ENCODE data around the gene RAB11FIP4.

RAB11FIP4 gene

DNA sequence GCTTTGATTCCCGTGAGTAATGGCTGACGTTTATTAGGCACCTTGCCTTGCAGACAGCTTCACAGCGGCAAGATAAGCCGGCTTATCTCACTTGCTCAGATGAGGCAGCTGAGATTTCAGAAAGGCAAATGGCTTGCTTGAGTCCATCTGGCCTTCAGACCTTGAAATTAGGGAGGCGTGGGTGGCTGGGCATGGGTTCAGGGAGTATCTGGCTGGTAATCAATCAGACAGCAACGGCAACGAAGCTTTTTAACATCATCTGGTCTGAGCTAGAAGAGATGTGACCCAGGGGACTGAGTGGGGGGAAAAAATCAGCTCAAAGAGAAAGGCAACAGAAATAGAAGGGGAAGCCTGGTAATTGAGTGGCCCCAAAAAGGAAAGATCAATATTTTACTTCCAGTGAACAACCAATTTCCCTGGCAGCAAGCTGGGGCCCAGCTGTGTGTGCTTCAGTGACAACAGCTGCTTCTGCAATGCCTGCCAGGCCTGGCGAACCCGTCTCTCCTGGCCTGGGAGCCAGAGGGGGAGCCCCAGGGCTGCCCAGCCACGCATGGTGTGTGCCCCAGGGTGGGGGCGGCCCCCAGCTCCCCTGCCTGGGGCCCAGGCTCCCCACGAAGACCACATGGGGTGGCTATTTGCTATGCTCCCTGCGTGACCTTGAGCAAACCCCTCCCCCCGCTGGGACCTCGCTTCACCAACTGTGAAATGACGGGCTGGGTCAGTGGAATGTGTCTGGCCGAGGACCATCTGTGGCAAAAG, 34.0 kb downstream of the RAB11FIP4 start (continued):
- TF ChIP-seq KLF16 (tag by site-specific recombination; IDR thresholded peaks at IDR 0.05) (no peak), KLF1 (tag by site-specific recombination; IDR thresholded peaks at IDR 0.05) (no peak), ZNF600 (tag by site-specific recombination; IDR thresholded peaks at IDR 0.05) (no peak), ZNF175 (tag by site-specific recombination; IDR thresholded peaks at IDR 0.05) (no peak), ZFHX2 (tag by site-specific recombination; conservative IDR thresholded peaks at IDR 0.05) (0 out of 2 replicates have a peak, but pooled peaks have one; percentile 11), TCF7L2 (IDR thresholded peaks at IDR 0.05; ENCODE audit: borderline replicate concordance, low read depth, low read length) (peak; percentile 75; the same call in 1 of the 2 replicates), RBAK (tag by site-specific recombination; IDR thresholded peaks at IDR 0.05) (no peak), EGR2 (tag by site-specific recombination; IDR thresholded peaks at IDR 0.05; ENCODE audit: low read depth) (no peak), SP2 (tag by site-specific recombination; IDR thresholded peaks at IDR 0.05) (no peak), ZNF629 (tag by site-specific recombination; IDR thresholded peaks at IDR 0.05) (no peak), ZNF473 (tag by site-specific recombination; IDR thresholded peaks at IDR 0.05) (no peak), ZNF350 (tag by site-specific recombination; IDR thresholded peaks at IDR 0.05) (no peak), GLIS1 (tag by site-specific recombination; IDR thresholded peaks at IDR 0.05) (peak; percentile 40; the same call in 1 of the 2 replicates), GLIS2 (tag by site-specific recombination; IDR thresholded peaks at IDR 0.05) (peak; percentile 53; the same call in 1 of the 2 replicates), ZIC2 (tag by site-specific recombination; IDR thresholded peaks at IDR 0.05) (peak; percentile 95)
- TF ChIP-seq, protein P1, sequence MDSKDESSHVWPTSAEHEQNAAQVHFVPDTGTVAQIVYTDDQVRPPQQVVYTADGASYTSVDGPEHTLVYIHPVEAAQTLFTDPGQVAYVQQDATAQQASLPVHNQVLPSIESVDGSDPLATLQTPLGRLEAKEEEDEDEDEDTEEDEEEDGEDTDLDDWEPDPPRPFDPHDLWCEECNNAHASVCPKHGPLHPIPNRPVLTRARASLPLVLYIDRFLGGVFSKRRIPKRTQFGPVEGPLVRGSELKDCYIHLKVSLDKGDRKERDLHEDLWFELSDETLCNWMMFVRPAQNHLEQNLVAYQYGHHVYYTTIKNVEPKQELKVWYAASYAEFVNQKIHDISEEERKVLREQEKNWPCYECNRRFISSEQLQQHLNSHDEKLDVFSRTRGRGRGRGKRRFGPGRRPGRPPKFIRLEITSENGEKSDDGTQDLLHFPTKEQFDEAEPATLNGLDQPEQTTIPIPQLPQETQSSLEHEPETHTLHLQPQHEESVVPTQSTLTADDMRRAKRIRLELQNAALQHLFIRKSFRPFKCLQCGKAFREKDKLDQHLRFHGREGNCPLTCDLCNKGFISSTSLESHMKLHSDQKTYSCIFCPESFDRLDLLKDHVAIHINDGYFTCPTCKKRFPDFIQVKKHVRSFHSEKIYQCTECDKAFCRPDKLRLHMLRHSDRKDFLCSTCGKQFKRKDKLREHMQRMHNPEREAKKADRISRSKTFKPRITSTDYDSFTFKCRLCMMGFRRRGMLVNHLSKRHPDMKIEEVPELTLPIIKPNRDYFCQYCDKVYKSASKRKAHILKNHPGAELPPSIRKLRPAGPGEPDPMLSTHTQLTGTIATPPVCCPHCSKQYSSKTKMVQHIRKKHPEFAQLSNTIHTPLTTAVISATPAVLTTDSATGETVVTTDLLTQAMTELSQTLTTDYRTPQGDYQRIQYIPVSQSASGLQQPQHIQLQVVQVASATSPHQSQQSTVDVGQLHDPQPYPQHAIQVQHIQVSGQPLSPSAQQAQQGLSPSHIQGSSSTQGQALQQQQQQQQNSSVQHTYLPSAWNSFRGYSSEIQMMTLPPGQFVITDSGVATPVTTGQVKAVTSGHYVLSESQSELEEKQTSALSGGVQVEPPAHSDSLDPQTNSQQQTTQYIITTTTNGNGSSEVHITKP (tag by site-specific recombination; IDR thresholded peaks at IDR 0.05): no peak
- TF ChIP-seq, protein P2, sequence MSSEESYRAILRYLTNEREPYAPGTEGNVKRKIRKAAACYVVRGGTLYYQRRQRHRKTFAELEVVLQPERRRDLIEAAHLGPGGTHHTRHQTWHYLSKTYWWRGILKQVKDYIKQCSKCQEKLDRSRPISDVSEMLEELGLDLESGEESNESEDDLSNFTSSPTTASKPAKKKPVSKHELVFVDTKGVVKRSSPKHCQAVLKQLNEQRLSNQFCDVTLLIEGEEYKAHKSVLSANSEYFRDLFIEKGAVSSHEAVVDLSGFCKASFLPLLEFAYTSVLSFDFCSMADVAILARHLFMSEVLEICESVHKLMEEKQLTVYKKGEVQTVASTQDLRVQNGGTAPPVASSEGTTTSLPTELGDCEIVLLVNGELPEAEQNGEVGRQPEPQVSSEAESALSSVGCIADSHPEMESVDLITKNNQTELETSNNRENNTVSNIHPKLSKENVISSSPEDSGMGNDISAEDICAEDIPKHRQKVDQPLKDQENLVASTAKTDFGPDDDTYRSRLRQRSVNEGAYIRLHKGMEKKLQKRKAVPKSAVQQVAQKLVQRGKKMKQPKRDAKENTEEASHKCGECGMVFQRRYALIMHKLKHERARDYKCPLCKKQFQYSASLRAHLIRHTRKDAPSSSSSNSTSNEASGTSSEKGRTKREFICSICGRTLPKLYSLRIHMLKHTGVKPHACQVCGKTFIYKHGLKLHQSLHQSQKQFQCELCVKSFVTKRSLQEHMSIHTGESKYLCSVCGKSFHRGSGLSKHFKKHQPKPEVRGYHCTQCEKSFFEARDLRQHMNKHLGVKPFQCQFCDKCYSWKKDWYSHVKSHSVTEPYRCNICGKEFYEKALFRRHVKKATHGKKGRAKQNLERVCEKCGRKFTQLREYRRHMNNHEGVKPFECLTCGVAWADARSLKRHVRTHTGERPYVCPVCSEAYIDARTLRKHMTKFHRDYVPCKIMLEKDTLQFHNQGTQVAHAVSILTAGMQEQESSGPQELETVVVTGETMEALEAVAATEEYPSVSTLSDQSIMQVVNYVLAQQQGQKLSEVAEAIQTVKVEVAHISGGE (tag by site-specific recombination; conservative IDR thresholded peaks at IDR 0.05; ENCODE audit: low read depth): no peak
- TF ChIP-seq, protein P3, sequence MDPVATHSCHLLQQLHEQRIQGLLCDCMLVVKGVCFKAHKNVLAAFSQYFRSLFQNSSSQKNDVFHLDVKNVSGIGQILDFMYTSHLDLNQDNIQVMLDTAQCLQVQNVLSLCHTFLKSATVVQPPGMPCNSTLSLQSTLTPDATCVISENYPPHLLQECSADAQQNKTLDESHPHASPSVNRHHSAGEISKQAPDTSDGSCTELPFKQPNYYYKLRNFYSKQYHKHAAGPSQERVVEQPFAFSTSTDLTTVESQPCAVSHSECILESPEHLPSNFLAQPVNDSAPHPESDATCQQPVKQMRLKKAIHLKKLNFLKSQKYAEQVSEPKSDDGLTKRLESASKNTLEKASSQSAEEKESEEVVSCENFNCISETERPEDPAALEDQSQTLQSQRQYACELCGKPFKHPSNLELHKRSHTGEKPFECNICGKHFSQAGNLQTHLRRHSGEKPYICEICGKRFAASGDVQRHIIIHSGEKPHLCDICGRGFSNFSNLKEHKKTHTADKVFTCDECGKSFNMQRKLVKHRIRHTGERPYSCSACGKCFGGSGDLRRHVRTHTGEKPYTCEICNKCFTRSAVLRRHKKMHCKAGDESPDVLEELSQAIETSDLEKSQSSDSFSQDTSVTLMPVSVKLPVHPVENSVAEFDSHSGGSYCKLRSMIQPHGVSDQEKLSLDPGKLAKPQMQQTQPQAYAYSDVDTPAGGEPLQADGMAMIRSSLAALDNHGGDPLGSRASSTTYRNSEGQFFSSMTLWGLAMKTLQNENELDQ (tag by site-specific recombination; IDR thresholded peaks at IDR 0.05; ENCODE audit: low read depth): no peak
- TF ChIP-seq, protein P4, sequence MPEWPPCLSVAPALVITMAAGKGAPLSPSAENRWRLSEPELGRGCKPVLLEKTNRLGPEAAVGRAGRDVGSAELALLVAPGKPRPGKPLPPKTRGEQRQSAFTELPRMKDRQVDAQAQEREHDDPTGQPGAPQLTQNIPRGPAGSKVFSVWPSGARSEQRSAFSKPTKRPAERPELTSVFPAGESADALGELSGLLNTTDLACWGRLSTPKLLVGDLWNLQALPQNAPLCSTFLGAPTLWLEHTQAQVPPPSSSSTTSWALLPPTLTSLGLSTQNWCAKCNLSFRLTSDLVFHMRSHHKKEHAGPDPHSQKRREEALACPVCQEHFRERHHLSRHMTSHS (tag by site-specific recombination; IDR thresholded peaks at IDR 0.05): no peak
- TF ChIP-seq, protein P5, sequence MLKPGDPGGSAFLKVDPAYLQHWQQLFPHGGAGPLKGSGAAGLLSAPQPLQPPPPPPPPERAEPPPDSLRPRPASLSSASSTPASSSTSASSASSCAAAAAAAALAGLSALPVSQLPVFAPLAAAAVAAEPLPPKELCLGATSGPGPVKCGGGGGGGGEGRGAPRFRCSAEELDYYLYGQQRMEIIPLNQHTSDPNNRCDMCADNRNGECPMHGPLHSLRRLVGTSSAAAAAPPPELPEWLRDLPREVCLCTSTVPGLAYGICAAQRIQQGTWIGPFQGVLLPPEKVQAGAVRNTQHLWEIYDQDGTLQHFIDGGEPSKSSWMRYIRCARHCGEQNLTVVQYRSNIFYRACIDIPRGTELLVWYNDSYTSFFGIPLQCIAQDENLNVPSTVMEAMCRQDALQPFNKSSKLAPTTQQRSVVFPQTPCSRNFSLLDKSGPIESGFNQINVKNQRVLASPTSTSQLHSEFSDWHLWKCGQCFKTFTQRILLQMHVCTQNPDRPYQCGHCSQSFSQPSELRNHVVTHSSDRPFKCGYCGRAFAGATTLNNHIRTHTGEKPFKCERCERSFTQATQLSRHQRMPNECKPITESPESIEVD (tag by site-specific recombination; IDR thresholded peaks at IDR 0.05): no peak
- TF ChIP-seq, protein P6, sequence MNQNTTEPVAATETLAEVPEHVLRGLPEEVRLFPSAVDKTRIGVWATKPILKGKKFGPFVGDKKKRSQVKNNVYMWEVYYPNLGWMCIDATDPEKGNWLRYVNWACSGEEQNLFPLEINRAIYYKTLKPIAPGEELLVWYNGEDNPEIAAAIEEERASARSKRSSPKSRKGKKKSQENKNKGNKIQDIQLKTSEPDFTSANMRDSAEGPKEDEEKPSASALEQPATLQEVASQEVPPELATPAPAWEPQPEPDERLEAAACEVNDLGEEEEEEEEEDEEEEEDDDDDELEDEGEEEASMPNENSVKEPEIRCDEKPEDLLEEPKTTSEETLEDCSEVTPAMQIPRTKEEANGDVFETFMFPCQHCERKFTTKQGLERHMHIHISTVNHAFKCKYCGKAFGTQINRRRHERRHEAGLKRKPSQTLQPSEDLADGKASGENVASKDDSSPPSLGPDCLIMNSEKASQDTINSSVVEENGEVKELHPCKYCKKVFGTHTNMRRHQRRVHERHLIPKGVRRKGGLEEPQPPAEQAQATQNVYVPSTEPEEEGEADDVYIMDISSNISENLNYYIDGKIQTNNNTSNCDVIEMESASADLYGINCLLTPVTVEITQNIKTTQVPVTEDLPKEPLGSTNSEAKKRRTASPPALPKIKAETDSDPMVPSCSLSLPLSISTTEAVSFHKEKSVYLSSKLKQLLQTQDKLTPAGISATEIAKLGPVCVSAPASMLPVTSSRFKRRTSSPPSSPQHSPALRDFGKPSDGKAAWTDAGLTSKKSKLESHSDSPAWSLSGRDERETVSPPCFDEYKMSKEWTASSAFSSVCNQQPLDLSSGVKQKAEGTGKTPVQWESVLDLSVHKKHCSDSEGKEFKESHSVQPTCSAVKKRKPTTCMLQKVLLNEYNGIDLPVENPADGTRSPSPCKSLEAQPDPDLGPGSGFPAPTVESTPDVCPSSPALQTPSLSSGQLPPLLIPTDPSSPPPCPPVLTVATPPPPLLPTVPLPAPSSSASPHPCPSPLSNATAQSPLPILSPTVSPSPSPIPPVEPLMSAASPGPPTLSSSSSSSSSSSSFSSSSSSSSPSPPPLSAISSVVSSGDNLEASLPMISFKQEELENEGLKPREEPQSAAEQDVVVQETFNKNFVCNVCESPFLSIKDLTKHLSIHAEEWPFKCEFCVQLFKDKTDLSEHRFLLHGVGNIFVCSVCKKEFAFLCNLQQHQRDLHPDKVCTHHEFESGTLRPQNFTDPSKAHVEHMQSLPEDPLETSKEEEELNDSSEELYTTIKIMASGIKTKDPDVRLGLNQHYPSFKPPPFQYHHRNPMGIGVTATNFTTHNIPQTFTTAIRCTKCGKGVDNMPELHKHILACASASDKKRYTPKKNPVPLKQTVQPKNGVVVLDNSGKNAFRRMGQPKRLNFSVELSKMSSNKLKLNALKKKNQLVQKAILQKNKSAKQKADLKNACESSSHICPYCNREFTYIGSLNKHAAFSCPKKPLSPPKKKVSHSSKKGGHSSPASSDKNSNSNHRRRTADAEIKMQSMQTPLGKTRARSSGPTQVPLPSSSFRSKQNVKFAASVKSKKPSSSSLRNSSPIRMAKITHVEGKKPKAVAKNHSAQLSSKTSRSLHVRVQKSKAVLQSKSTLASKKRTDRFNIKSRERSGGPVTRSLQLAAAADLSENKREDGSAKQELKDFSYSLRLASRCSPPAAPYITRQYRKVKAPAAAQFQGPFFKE (tag by site-specific recombination; IDR thresholded peaks at IDR 0.05; ENCODE audit: borderline replicate concordance): no peak

Measured in HEK293 (cell line).